ENCODE data around the gene INTS2.

DNA sequence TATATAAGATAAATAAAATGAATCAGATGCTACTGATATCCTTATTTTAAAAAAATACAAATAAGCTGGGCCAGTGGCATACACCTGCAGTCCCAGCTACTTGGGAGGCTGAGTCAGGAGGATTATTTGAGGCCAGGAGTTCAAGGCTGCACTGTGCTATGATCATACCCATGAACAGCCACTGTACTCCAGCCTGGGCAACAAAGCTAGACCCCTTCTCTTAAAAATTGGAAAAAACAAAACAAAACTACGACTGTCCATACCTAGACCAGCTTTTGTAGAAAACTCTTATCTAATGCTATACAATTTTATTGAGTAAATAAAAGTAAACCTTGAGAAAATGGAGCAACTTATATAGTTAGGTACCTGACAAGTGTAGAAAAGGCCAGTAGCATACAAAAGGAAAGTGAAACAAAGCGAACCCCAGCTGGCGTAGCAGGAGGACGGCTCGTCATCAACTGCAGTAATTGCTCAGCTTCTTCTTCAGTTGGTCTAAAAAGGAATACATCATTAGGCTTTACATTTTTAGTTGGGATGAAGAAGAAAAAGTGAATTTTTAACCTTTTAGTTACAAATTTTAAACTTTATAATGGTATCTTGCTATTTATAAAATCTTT is 23.6 kb downstream of the INTS2 start:
- TF ChIP-seq, protein P1, sequence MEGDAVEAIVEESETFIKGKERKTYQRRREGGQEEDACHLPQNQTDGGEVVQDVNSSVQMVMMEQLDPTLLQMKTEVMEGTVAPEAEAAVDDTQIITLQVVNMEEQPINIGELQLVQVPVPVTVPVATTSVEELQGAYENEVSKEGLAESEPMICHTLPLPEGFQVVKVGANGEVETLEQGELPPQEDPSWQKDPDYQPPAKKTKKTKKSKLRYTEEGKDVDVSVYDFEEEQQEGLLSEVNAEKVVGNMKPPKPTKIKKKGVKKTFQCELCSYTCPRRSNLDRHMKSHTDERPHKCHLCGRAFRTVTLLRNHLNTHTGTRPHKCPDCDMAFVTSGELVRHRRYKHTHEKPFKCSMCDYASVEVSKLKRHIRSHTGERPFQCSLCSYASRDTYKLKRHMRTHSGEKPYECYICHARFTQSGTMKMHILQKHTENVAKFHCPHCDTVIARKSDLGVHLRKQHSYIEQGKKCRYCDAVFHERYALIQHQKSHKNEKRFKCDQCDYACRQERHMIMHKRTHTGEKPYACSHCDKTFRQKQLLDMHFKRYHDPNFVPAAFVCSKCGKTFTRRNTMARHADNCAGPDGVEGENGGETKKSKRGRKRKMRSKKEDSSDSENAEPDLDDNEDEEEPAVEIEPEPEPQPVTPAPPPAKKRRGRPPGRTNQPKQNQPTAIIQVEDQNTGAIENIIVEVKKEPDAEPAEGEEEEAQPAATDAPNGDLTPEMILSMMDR (conservative IDR thresholded peaks at IDR 0.05; ENCODE audit: low read depth, low read length): no peak
- TF ChIP-seq EZH2 (IDR thresholded peaks at IDR 0.05; ENCODE audit: low read length, unreplicated experiment): no peak
